ENCODE results near the gene ADCY10.

DNA sequence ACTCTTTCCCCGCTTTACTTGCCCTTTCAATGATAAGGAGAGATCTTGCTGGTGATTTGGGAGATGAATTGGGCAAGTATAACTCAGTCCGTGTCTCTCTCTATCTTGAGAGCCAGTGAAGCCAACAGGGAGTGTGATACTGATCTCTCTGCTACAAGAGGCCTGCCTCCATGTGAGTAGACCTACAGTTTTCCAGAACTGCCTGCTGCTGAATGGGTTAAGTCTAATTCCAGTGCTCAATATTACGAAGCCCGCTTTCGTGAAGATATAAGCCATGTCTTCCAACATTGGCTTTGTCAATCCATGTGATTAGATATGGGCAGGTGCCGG, 92.6 kb downstream of the ADCY10 start:
- no peak for TF ChIP-seq CTCF (IDR thresholded peaks at IDR 0.05; ENCODE audit: low read depth, low read length)
- no peak for TF ChIP-seq EZH2phosphoT487 (IDR thresholded peaks at IDR 0.05; ENCODE audit: low read depth)

All from OCI-LY3 (cell line).